Lower leg skin (tissue), 4 donors: ENCODE data around the gene SMG7. TPM values are rescaled to one million over a fixed set of nuclear protein-coding genes. Genes with fewer than 3 reads are reported as not detected.

Experiments used
- DNase-seq, 2 donors: peaks; one replicate each; pipeline ENCODE4 v3.0.0-alpha.2; 2019; ENCODE audit warnings: low spot score in 2 of 2
- H3K4me3 ChIP-seq: fragments of 200-600 bp; sonication (generic); 2 replicates; pipeline ENCODE4 v1.5.1; 2017; ENCODE audit warnings: mild to moderate bottlenecking, low read depth; ENCODE audit not compliant: poor library complexity, severe bottlenecking
- CTCF ChIP-seq, 3 donors: fragments of 450-650 bp; IDR thresholded peaks; one replicate each; pipeline ENCODE4 v1.5.1; 2016; ENCODE audit warnings: antibody characterized with exemption in 3 of 3, mild to moderate bottlenecking in 3 of 3, moderate library complexity in 2 of 3
- POLR2A ChIP-seq, 2 donors: fragments of 450-650 bp; IDR thresholded peaks; one replicate each; pipeline ENCODE4 v1.6.1; 2016 to 2017; ENCODE audit warnings: antibody characterized with exemption in 2 of 2, mild to moderate bottlenecking in 1 of 2, moderate library complexity in 1 of 2
- WGBS, 2 donors: methylation state at CpG; one replicate each; pipeline ENCODE4 v1.1.5; 2018; 5-methylcytosine and 5-hydroxymethylcytosine counted together
- intact Hi-C: fragments of 100-400 bp; cut with DNase I; formaldehyde crosslinking; loops from one replicate; pipeline ENCODE4 v1.15.0; 2023; ENCODE audit warnings: low total_unique reads
- total RNA-seq, 4 donors: library from RNA; depleted of rRNA; stranded (reverse); fragments of >200 nt; gene quantifications; one replicate each; pipeline ENCODE4 v1.1.0, GENCODE V29; 2016

SMG7 gene
- total RNA-seq, 4 donors from 2014 or later: 34.8 to 57.9 (median 42.6) TPM

- DNase-seq: no peak
- no peak for TF ChIP-seq CTCF (IDR thresholded peaks at IDR 0.05)
- no peak for TF ChIP-seq POLR2A (IDR thresholded peaks at IDR 0.05)
- H3K4me3 ChIP-seq: no peak overlapping the region
- intact Hi-C loops: no loop called here
- 77 to 84% methylated on average over 2 of the region's 2 CpGs for WGBS, 2 donors
These were observed 15.6 kb downstream of the SMG7 start for GRCh38 chr1:183487674-183488442.

- no peak overlapping the region for H3K4me3 ChIP-seq
- WGBS, 2 donors: 76 to 78% methylated on average over 5 of the region's 5 CpGs
- no peak for DNase-seq
- TF ChIP-seq POLR2A (IDR thresholded peaks at IDR 0.05) (no peak), CTCF (IDR thresholded peaks at IDR 0.05) (no peak)
- intact Hi-C loops: no loop called here
These were observed 18.6 kb downstream of the SMG7 start for GRCh38 chr1:183490932-183491331.

- 88 to 94% methylated on average over 12 of the region's 12 CpGs for WGBS, 2 donors
- TF ChIP-seq CTCF (IDR thresholded peaks at IDR 0.05): no peak
- TF ChIP-seq POLR2A (IDR thresholded peaks at IDR 0.05): no peak
- no peak for DNase-seq
- intact Hi-C loops: no loop called here
- no peak overlapping the region for H3K4me3 ChIP-seq
These were observed 21.4 kb downstream of the SMG7 start for GRCh38 chr1:183493540-183494245.

- 93 to 96% methylated on average over 11 of the region's 11 CpGs for WGBS, 2 donors
- H3K4me3 ChIP-seq: no peak overlapping the region
- intact Hi-C loops: no loop called here
- TF ChIP-seq CTCF (IDR thresholded peaks at IDR 0.05) (no peak), POLR2A (IDR thresholded peaks at IDR 0.05) (no peak)
- no peak for DNase-seq
These were observed 23.1 kb downstream of the SMG7 start for GRCh38 chr1:183495420-183495819.

GRCh38 chr1:183497218-183497617 is 24.9 kb downstream of the SMG7 start:
- intact Hi-C loops: no loop called here
- TF ChIP-seq POLR2A (IDR thresholded peaks at IDR 0.05) (no peak), CTCF (IDR thresholded peaks at IDR 0.05) (no peak)
- no peak for DNase-seq
- WGBS, 2 donors: 98 to 100% methylated on average over 2 of the region's 2 CpGs
- no peak overlapping the region for H3K4me3 ChIP-seq
